GM18861 (cell line): ENCODE measurements around the gene GALNT9.
"Not testable (repeated sequence)": the region's sequence is repeated elsewhere in the genome, so short reads cannot be mapped to it uniquely, and the experiment has no call there.

ENCODE experiments used
- ATAC-seq: cut with Tn5 transposase; IDR thresholded peaks from one replicate; pipeline ENCODE4 v1.9.1; 2021; ENCODE audit not compliant: unreplicated experiment

Gene GALNT9

GRCh38 chr12:132149526-132149925, 179.9 kb downstream of the GALNT9 start:
- not testable (repeated sequence) for ATAC-seq

- no peak for ATAC-seq
These were observed 180.9 kb downstream of the GALNT9 start for GRCh38 chr12:132148368-132149045.

GRCh38 chr12:132147423-132148367, 181.7 kb downstream of the GALNT9 start:
- no peak for ATAC-seq

- ATAC-seq: no peak
These were observed 182.5 kb downstream of the GALNT9 start for GRCh38 chr12:132146772-132147422.
